SU-DHL-6 (cell line): ENCODE results near the gene PC.

Experiments used
- H2AFZ ChIP-seq: fragments of 200-600 bp; sonication (generic); 2 replicates; pipeline ENCODE4 v1.6.1; 2014; ENCODE audit warnings: low read depth, mild to moderate bottlenecking, moderate library complexity, mixed read lengths, antibody characterized with exemption, low read length; ENCODE audit not compliant: severe bottlenecking
- H3F3A ChIP-seq: fragments of 200-600 bp; shearing (Covaris generic); 2 replicates; pipeline ENCODE4 v1.6.0; 2016; ENCODE audit warnings: antibody characterized with exemption, mild to moderate bottlenecking; ENCODE audit not compliant: insufficient read depth
- H3K27ac ChIP-seq: fragments of 200-600 bp; sonication (generic); 2 replicates; pipeline ENCODE4 v1.5.1; 2016; ENCODE audit warnings: low read depth, mild to moderate bottlenecking, low read length, moderate library complexity, mixed read lengths
- H3K27me3 ChIP-seq: fragments of 200-600 bp; sonication (generic), shearing (Covaris generic); 2 replicates; pipeline ENCODE4 v1.6.0; 2014; ENCODE audit warnings: mild to moderate bottlenecking, low read length
- H3K36me3 ChIP-seq: fragments of 200-600 bp; sonication (generic); 2 replicates; pipeline ENCODE4 v1.6.1; 2014; ENCODE audit warnings: mild to moderate bottlenecking, low read length, mixed read lengths
- H3K4me2 ChIP-seq: fragments of 300-600, 200-600 bp; shearing (Covaris generic), sonication (generic); 2 replicates; pipeline ENCODE4 v1.6.0; 2014; ENCODE audit warnings: low read length, low read depth, mild to moderate bottlenecking; ENCODE audit not compliant: poor library complexity, severe bottlenecking
- H3K4me3 ChIP-seq: fragments of 200-600 bp; sonication (generic); 2 replicates; pipeline ENCODE4 v1.5.1; 2014; ENCODE audit warnings: antibody characterized with exemption, low read length, mild to moderate bottlenecking, mixed read lengths; ENCODE audit not compliant: insufficient read depth, poor library complexity, severe bottlenecking
- H3K79me2 ChIP-seq: fragments of 200-600 bp; sonication (generic); 2 replicates; pipeline ENCODE4 v1.6.1; 2014; ENCODE audit warnings: mild to moderate bottlenecking, low read length, moderate library complexity; ENCODE audit not compliant: insufficient read depth
- H3K9ac ChIP-seq: fragments of 200-600 bp; sonication (generic); 2 replicates; pipeline ENCODE4 v1.7.0; 2014; ENCODE audit warnings: mild to moderate bottlenecking, low read length
- H3K9me2 ChIP-seq: fragments of 200-600 bp; sonication (generic); replicated peaks from 2 replicates; pipeline ENCODE4 v1.6.1; 2014; ENCODE audit warnings: low read length; ENCODE audit not compliant: insufficient read depth
- H3K9me3 ChIP-seq: fragments of 200-600 bp; sonication (generic); 2 replicates; pipeline ENCODE4 v1.6.1; 2014; ENCODE audit warnings: low read length, mixed read lengths; ENCODE audit not compliant: insufficient read depth
- H4K20me1 ChIP-seq: fragments of 200-600 bp; sonication (generic); 2 replicates; pipeline ENCODE4 v1.6.1; 2014; ENCODE audit warnings: low read depth, mild to moderate bottlenecking, antibody characterized with exemption, low read length, moderate library complexity, mixed read lengths
- CTCF ChIP-seq: fragments of 200-600 bp; sonication (generic); IDR thresholded peaks from one replicate; pipeline ENCODE4 v1.5.1; 2017; ENCODE audit warnings: antibody characterized with exemption, mild to moderate bottlenecking, low read length, moderate library complexity; ENCODE audit not compliant: insufficient read depth, poor library complexity, severe bottlenecking
- EZH2phosphoT487 ChIP-seq: fragments of 200-600 bp; sonication (generic), shearing (Covaris generic); conservative IDR thresholded peaks from 2 replicates; pipeline ENCODE4 v1.6.1; 2018; ENCODE audit warnings: mild to moderate bottlenecking, antibody characterized with exemption, low read length, moderate library complexity, mixed read lengths

Gene PC

GRCh38 chr11:66854729-66855211, 103.4 kb downstream of the PC start:
- no peaks in the 10 kb centered on the region for H3K9me2 ChIP-seq
- H3K9ac ChIP-seq: no peak overlapping the region
- no peaks in the 10 kb centered on the region for H3K9me3 ChIP-seq
- H2AFZ ChIP-seq: no peak overlapping the region
- no peaks in the 10 kb centered on the region for H4K20me1 ChIP-seq
- no peaks in the 10 kb centered on the region for H3K79me2 ChIP-seq
- no peak overlapping the region for H3K4me2 ChIP-seq
- peaks cover 9% of the 10 kb centered on the region; the same call in 1 of the 2 replicates for H3F3A ChIP-seq
- H3K36me3 ChIP-seq: no peaks in the 10 kb centered on the region
- TF ChIP-seq CTCF (no peak), EZH2phosphoT487 (no peak)
- H3K27me3 ChIP-seq: no peaks in the 10 kb centered on the region
- no peak overlapping the region for H3K27ac ChIP-seq
- H3K4me3 ChIP-seq: no peak overlapping the region

- H3K27ac ChIP-seq: no peak overlapping the region
- no peak overlapping the region for H3K9ac ChIP-seq
- no peak for TF ChIP-seq EZH2phosphoT487
- no peak for TF ChIP-seq CTCF
- no peaks in the 10 kb centered on the region for H3K9me2 ChIP-seq
- peaks cover 9% of the 10 kb centered on the region; the same call in 1 of the 2 replicates for H3F3A ChIP-seq
- H2AFZ ChIP-seq: no peak overlapping the region
- H3K9me3 ChIP-seq: no peaks in the 10 kb centered on the region
- H3K4me2 ChIP-seq: no peak overlapping the region
- H3K36me3 ChIP-seq: no peaks in the 10 kb centered on the region
- no peaks in the 10 kb centered on the region for H4K20me1 ChIP-seq
- H3K27me3 ChIP-seq: no peaks in the 10 kb centered on the region
- H3K79me2 ChIP-seq: no peaks in the 10 kb centered on the region
- H3K4me3 ChIP-seq: no peak overlapping the region
Observed at GRCh38 chr11:66854231-66854661, 103.9 kb downstream of the PC start.

- no peak overlapping the region for H2AFZ ChIP-seq
- H3F3A ChIP-seq: peaks cover 9% of the 10 kb centered on the region; the same call in 1 of the 2 replicates
- no peak overlapping the region for H3K4me2 ChIP-seq
- no peaks in the 10 kb centered on the region for H3K79me2 ChIP-seq
- no peaks in the 10 kb centered on the region for H4K20me1 ChIP-seq
- no peaks in the 10 kb centered on the region for H3K27me3 ChIP-seq
- TF ChIP-seq EZH2phosphoT487: no peak
- TF ChIP-seq CTCF: no peak
- no peaks in the 10 kb centered on the region for H3K36me3 ChIP-seq
- H3K4me3 ChIP-seq: no peak overlapping the region
- H3K27ac ChIP-seq: no peak overlapping the region
- no peak overlapping the region for H3K9ac ChIP-seq
- no peaks in the 10 kb centered on the region for H3K9me3 ChIP-seq
- no peaks in the 10 kb centered on the region for H3K9me2 ChIP-seq
Observed at GRCh38 chr11:66853242-66854229, 104.6 kb downstream of the PC start.
